ENCODE results near the gene RBBP8NL. TPM values are rescaled to one million over a fixed set of nuclear protein-coding genes. Genes with fewer than 3 reads are reported as not detected.
A peak's percentile ranks its signal among the peaks of the same experiment; 100 is the strongest.

RBBP8NL gene
- total and polyA plus RNA-seq, 9 of the 15 experiments (the other 6 are each of a cell fraction or from before 2014, with no cell fraction given): not detected

DNA sequence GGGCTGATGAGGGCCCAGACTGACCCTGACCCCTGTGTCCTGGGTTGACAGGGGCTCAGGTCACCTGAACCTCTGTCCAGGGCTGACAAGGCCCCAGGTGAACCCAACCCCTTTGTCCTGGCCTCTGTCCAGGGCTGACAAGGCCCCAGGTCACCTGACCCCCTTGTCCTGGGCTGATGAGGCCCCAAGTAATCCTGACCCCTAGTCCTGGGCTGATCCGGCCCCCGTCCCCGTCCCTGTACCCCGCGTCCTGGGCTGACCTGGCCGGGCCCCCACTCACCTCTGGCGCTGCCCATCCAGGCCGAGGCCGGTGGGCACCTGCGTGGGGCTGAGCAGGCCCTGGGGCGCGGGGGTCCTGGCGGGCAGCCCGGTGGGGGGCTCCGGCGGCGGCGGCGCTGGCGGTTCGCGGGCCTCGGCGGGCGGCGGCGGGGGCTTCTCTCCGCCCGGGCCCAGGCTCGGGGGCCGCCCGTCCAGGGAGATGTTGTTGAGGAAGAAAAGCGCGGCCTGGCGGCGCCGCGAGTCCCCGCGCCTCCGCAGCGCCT lies 20.6 kb downstream of the RBBP8NL start (continued):
- peak; percentile 36; the same call in 1 of the 2 replicates for TF ChIP-seq ESRRA (IDR thresholded peaks at IDR 0.05; ENCODE audit: borderline replicate concordance, low read depth)
- TF ChIP-seq, protein P1, sequence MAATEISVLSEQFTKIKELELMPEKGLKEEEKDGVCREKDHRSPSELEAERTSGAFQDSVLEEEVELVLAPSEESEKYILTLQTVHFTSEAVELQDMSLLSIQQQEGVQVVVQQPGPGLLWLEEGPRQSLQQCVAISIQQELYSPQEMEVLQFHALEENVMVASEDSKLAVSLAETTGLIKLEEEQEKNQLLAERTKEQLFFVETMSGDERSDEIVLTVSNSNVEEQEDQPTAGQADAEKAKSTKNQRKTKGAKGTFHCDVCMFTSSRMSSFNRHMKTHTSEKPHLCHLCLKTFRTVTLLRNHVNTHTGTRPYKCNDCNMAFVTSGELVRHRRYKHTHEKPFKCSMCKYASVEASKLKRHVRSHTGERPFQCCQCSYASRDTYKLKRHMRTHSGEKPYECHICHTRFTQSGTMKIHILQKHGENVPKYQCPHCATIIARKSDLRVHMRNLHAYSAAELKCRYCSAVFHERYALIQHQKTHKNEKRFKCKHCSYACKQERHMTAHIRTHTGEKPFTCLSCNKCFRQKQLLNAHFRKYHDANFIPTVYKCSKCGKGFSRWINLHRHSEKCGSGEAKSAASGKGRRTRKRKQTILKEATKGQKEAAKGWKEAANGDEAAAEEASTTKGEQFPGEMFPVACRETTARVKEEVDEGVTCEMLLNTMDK (IDR thresholded peaks at IDR 0.05; ENCODE audit: borderline replicate concordance, insufficient read depth, low read depth, low read length, poor library complexity, severe bottlenecking): peak; percentile 22
- TF ChIP-seq RCOR1 (IDR thresholded peaks at IDR 0.05; ENCODE audit: borderline replicate concordance in 1 of 2, low read depth in 2 of 2, low read length in 2 of 2): no peak
- 0 out of 2 replicates have a peak, but pooled peaks have one; percentile 25 for TF ChIP-seq RAD51 (IDR thresholded peaks at IDR 0.05; ENCODE audit: borderline replicate concordance, low read depth)
- TF ChIP-seq GTF2F1 (IDR thresholded peaks at IDR 0.05; ENCODE audit: low read depth, low read length): no peak
- TF ChIP-seq ZNF140 (CRISPR knock-in tag; IDR thresholded peaks at IDR 0.05): no peak
- TF ChIP-seq RFX7 (CRISPR knock-in tag; IDR thresholded peaks at IDR 0.05): no peak
- peak; percentile 47; the same call in 1 of the 2 replicates for TF ChIP-seq PHF8 (IDR thresholded peaks at IDR 0.05; ENCODE audit: borderline replicate concordance, low read length)
- no peak for TF ChIP-seq MCM7 (IDR thresholded peaks at IDR 0.05)
- TF ChIP-seq, protein P2, sequence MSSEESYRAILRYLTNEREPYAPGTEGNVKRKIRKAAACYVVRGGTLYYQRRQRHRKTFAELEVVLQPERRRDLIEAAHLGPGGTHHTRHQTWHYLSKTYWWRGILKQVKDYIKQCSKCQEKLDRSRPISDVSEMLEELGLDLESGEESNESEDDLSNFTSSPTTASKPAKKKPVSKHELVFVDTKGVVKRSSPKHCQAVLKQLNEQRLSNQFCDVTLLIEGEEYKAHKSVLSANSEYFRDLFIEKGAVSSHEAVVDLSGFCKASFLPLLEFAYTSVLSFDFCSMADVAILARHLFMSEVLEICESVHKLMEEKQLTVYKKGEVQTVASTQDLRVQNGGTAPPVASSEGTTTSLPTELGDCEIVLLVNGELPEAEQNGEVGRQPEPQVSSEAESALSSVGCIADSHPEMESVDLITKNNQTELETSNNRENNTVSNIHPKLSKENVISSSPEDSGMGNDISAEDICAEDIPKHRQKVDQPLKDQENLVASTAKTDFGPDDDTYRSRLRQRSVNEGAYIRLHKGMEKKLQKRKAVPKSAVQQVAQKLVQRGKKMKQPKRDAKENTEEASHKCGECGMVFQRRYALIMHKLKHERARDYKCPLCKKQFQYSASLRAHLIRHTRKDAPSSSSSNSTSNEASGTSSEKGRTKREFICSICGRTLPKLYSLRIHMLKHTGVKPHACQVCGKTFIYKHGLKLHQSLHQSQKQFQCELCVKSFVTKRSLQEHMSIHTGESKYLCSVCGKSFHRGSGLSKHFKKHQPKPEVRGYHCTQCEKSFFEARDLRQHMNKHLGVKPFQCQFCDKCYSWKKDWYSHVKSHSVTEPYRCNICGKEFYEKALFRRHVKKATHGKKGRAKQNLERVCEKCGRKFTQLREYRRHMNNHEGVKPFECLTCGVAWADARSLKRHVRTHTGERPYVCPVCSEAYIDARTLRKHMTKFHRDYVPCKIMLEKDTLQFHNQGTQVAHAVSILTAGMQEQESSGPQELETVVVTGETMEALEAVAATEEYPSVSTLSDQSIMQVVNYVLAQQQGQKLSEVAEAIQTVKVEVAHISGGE (CRISPR knock-in tag; IDR thresholded peaks at IDR 0.05): 0 out of 6 replicates have a peak, but pooled peaks of 1 of the 3 experiments have one; percentile 12
- 0 out of 4 replicates have a peak, but pooled peaks of 1 of the 2 experiments have one; percentile 5 for TF ChIP-seq SIN3A (IDR thresholded peaks at IDR 0.05; ENCODE audit: borderline replicate concordance in 2 of 2, control insufficient read depth in 1 of 2, low read depth in 2 of 2, low read length in 2 of 2)
- TF ChIP-seq, protein P3, sequence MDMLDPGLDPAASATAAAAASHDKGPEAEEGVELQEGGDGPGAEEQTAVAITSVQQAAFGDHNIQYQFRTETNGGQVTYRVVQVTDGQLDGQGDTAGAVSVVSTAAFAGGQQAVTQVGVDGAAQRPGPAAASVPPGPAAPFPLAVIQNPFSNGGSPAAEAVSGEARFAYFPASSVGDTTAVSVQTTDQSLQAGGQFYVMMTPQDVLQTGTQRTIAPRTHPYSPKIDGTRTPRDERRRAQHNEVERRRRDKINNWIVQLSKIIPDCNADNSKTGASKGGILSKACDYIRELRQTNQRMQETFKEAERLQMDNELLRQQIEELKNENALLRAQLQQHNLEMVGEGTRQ (CRISPR knock-in tag; IDR thresholded peaks at IDR 0.05): peak; percentile 41; the same call in 1 of the 2 replicates
- TF ChIP-seq BCL6 (CRISPR knock-in tag; IDR thresholded peaks at IDR 0.05): no peak
- TF ChIP-seq HMGN3 (IDR thresholded peaks at IDR 0.05; ENCODE audit: borderline replicate concordance, extremely low read depth, insufficient read length, low read depth, low read length): peak; percentile 0

All from K562 (cell line).